Epithelial cell of proximal tubule (primary cell): Measurements from ENCODE around the gene SMC3. TPM values are rescaled to one million over a fixed set of nuclear protein-coding genes. Genes with fewer than 3 reads are reported as not detected.

Experiments used
- DNase-seq: peaks from one replicate; pipeline ENCODE4 v3.0.0-alpha.2; 2011; ENCODE audit warnings: low read depth
- H3K4me3 ChIP-seq: 2 replicates; pipeline ENCODE4 v1.5.1; 2011; ENCODE audit warnings: low read depth, mild to moderate bottlenecking, low read length
- CTCF ChIP-seq: conservative IDR thresholded peaks from 2 replicates; pipeline ENCODE4 v1.5.1; 2012; ENCODE audit warnings: low read depth, mild to moderate bottlenecking, low read length
- total RNA-seq: library from RNA; depleted of rRNA; stranded (reverse); fragments of >200 nt; gene quantifications from 2 replicates; pipeline ENCODE4 v1.2.3, GENCODE V29; 2015

SMC3 gene
- total RNA-seq, 1 donor from 2014 or later = 43.1 TPM

GRCh38 chr10:110574420-110574819 lies 6.9 kb downstream of the SMC3 start:
- no peak overlapping the region for H3K4me3 ChIP-seq
- DNase-seq = no peak
- TF ChIP-seq CTCF = no peak

- H3K4me3 ChIP-seq = no peak overlapping the region
- TF ChIP-seq CTCF = no peak
- no peak for DNase-seq
These were observed 8.7 kb downstream of the SMC3 start for GRCh38 chr10:110576220-110576619.

- no peak for DNase-seq
- H3K4me3 ChIP-seq = no peak overlapping the region
- no peak for TF ChIP-seq CTCF
These were observed 9.6 kb downstream of the SMC3 start for GRCh38 chr10:110577056-110577455.

- no peak for DNase-seq
- no peak overlapping the region for H3K4me3 ChIP-seq
- no peak for TF ChIP-seq CTCF
These were observed 16.5 kb downstream of the SMC3 start for GRCh38 chr10:110584006-110584405.

- H3K4me3 ChIP-seq = no peak overlapping the region
- no peak for TF ChIP-seq CTCF
These were observed 24.3 kb downstream of the SMC3 start for GRCh38 chr10:110591760-110592159.

GRCh38 chr10:110597476-110597875 lies 30.0 kb downstream of the SMC3 start:
- H3K4me3 ChIP-seq = no peak overlapping the region
- TF ChIP-seq CTCF = no peak
- DNase-seq = no peak

More at GRCh38 chr10:110591760-110592159, 24.3 kb downstream of the SMC3 start:
- DNase-seq = no peak

GRCh38 chr10:110600487-110601101 lies 33.1 kb downstream of the SMC3 start:
- no peak overlapping the region for H3K4me3 ChIP-seq
- peak; percentile 19 for DNase-seq
- peak; percentile 74 for TF ChIP-seq CTCF
